Measurements from ENCODE around the gene CASP8.

DNA sequence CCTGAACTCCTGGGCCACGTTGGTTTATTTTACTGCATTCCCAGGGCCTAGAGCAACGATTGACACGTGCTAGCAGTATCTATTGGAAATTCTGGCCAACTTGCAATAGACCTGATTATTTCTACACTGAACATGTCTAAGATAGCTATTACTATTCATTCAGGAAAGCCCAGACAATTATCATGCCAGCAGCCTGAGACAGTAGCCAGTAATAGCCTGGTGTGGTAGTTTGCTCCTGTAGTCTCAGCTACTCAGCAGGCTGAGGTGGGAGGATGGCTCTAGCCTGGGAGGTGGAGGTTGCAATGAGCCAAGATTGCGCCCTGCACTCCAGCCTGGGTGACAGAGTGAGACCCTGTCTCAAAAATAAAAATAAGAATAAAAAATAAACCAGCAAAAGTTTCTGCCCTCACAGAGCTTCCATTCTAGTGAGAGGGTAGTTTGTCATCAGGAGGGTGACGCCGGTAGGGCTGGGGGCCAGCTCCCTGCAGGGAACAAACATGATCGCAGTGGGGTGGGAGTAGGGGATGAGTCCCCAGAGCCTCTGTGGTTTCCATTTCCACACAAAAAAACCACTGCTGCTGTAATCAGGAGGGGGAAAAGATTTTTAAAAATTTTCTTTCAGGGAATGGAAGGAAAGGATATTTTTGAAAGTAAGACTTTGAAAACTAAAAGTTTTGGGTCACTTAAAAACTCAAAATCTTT, 4.3 kb downstream of the CASP8 start:
- TF ChIP-seq, protein P1, sequence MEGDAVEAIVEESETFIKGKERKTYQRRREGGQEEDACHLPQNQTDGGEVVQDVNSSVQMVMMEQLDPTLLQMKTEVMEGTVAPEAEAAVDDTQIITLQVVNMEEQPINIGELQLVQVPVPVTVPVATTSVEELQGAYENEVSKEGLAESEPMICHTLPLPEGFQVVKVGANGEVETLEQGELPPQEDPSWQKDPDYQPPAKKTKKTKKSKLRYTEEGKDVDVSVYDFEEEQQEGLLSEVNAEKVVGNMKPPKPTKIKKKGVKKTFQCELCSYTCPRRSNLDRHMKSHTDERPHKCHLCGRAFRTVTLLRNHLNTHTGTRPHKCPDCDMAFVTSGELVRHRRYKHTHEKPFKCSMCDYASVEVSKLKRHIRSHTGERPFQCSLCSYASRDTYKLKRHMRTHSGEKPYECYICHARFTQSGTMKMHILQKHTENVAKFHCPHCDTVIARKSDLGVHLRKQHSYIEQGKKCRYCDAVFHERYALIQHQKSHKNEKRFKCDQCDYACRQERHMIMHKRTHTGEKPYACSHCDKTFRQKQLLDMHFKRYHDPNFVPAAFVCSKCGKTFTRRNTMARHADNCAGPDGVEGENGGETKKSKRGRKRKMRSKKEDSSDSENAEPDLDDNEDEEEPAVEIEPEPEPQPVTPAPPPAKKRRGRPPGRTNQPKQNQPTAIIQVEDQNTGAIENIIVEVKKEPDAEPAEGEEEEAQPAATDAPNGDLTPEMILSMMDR (IDR thresholded peaks at IDR 0.05) = no peak
- no peak for TF ChIP-seq EZH2 (IDR thresholded peaks at IDR 0.05; ENCODE audit: borderline replicate concordance, insufficient read depth, low read depth, low read length, poor library complexity, severe bottlenecking)

All from B cell (primary cell).